ENCODE measurements around the gene SCN4A.
"Not testable (repeated sequence)": the region's sequence is repeated elsewhere in the genome, so short reads cannot be mapped to it uniquely, and the experiment has no call there.

The SCN4A gene

DNA sequence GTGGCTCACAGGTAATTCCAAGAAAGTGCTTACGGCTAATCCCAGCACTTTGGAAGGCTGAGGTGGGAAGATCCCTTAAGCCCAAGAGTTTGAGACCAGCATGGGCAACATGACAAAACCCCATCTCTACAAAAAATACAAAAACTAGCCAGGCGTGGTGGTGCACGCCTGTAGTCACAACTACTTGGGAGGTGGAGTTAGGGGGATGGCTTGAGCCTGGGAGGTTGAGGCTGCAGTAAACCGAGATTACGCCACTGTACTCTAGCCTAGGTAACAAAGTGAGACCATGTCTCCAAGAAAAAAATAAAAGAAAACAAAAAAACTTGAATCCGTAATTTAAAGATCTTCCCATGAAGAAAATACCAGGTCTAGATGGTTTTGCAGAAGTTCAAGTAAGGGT is 42.7 kb upstream of the SCN4A start:
- Histone ChIP-seq H3K27me3 (replicated peaks; ENCODE audit: control insufficient read depth, insufficient read depth, low read length) (no peaks in the 10 kb centered on the region), H3K36me3 (ENCODE audit: control insufficient read depth, insufficient read depth, low read length) (no peaks in the 10 kb centered on the region), H3K4me3 (replicated peaks; ENCODE audit: low read depth, low read length) (no peak overlapping the region; the same call in 1 of the 2 replicates)
- DNase-seq (ENCODE audit: extremely low read depth, insufficient read length), result no peak
- TF ChIP-seq, protein P1, sequence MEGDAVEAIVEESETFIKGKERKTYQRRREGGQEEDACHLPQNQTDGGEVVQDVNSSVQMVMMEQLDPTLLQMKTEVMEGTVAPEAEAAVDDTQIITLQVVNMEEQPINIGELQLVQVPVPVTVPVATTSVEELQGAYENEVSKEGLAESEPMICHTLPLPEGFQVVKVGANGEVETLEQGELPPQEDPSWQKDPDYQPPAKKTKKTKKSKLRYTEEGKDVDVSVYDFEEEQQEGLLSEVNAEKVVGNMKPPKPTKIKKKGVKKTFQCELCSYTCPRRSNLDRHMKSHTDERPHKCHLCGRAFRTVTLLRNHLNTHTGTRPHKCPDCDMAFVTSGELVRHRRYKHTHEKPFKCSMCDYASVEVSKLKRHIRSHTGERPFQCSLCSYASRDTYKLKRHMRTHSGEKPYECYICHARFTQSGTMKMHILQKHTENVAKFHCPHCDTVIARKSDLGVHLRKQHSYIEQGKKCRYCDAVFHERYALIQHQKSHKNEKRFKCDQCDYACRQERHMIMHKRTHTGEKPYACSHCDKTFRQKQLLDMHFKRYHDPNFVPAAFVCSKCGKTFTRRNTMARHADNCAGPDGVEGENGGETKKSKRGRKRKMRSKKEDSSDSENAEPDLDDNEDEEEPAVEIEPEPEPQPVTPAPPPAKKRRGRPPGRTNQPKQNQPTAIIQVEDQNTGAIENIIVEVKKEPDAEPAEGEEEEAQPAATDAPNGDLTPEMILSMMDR (IDR thresholded peaks at IDR 0.05; ENCODE audit: insufficient read depth, low read length, poor library complexity, severe bottlenecking), result no peak

DNA sequence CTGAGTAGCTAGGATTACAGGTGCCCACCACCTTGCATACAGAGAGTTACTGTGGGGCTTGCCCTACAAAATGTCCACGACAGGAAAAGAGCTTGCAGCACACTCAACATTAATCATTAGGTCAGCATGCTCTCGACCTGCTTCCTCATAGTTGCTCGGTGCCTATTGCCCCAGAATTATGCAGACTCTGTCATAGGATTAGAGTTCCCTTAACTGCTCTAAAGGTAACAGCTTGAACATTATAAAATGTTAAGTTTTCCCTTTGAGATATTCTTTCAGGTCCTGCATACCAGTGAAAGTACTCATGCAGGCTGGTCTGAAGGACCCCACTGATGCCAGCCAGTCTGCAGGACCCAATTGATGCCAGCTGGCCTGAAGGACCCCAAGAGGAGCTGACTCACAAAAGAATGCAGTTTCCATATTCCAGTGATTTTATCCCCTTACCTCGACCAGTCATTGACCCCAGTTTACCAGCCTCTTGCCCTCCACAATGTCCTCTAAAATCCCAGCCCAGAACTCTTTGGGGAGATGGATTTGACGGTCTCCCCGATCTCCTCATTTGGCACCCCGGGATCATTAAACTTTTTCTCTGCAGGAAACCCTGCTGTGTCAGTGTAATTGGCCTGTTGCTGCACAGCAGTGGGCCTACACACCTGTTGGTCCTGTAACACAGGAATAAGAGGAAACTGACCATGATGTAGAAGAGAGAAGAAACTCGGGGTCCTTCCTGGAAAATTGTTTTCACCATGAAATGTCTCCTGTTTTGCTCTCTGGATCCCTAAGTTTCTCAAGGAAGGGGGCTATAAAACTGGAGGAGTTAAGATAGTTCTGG is 37.1 kb upstream of the SCN4A start:
- TF ChIP-seq, protein P1 (IDR thresholded peaks at IDR 0.05; ENCODE audit: insufficient read depth, low read length, poor library complexity, severe bottlenecking), result no peak
- Histone ChIP-seq H3K36me3 (ENCODE audit: control insufficient read depth, insufficient read depth, low read length) (peaks cover 7% of the 10 kb centered on the region), H3K4me3 (replicated peaks; ENCODE audit: low read depth, low read length) (no peak overlapping the region), H3K27me3 (replicated peaks; ENCODE audit: control insufficient read depth, insufficient read depth, low read length) (no peaks in the 10 kb centered on the region)
- DNase-seq (ENCODE audit: extremely low read depth, insufficient read length), result no peak

DNA sequence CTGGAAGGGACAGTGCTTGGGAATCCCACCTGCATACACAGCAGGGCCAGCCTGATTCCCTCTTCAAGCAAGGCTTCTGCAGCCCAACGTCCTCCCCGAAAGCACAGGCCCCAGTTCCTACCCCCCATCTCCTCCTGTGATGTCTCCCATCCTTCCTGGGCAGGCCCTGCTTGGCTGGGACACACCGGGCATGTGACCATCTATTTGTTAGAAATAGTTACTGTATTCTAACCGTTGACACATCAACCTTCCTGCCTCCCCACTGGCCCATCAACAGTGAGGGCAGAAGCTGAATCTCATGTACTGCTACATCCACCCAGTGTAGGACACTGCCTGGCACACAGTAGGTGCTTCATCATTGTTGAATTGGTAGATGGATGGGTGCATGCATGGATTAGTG is 36.1 kb upstream of the SCN4A start:
- H3K27me3 ChIP-seq (replicated peaks; ENCODE audit: control insufficient read depth, insufficient read depth, low read length), result no peaks in the 10 kb centered on the region
- H3K36me3 ChIP-seq (ENCODE audit: control insufficient read depth, insufficient read depth, low read length), result peaks cover 15% of the 10 kb centered on the region
- DNase-seq (ENCODE audit: extremely low read depth, insufficient read length), result no peak
- TF ChIP-seq, protein P1 (IDR thresholded peaks at IDR 0.05; ENCODE audit: insufficient read depth, low read length, poor library complexity, severe bottlenecking), result no peak
- H3K4me3 ChIP-seq (replicated peaks; ENCODE audit: low read depth, low read length), result no peak overlapping the region

GRCh38 chr17:64008346-64008745 is 35.6 kb upstream of the SCN4A start:
- Histone ChIP-seq H3K36me3 (ENCODE audit: control insufficient read depth, insufficient read depth, low read length) (peaks cover 19% of the 10 kb centered on the region), H3K27me3 (replicated peaks; ENCODE audit: control insufficient read depth, insufficient read depth, low read length) (no peaks in the 10 kb centered on the region), H3K4me3 (replicated peaks; ENCODE audit: low read depth, low read length) (no peak overlapping the region)
- no peak for DNase-seq (ENCODE audit: extremely low read depth, insufficient read length)
- TF ChIP-seq, protein P1 (IDR thresholded peaks at IDR 0.05; ENCODE audit: insufficient read depth, low read length, poor library complexity, severe bottlenecking), result no peak

DNA sequence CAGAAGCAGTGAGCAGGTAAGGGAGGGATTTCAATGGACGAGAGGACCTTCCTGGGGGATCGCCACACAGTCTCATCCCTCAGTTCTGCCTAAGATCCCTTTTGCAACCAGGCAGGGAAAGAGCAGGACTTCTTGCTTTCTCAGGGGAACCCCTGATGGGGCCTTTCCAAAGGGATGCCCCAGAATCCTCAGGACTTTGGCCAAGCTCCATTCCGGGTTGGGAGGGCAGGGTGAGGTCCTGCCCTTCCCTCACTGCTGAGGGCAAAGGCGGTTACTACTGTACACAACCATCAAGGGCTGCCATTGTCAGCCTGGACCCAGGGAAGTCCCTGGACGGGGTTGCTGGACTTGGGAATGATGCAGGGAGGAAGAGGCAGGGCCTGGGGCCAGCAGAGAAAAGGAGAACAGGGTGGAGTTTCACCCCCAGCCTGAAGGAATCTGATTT is 35.1 kb upstream of the SCN4A start:
- no peak for DNase-seq (ENCODE audit: extremely low read depth, insufficient read length)
- Histone ChIP-seq H3K27me3 (replicated peaks; ENCODE audit: control insufficient read depth, insufficient read depth, low read length) (no peaks in the 10 kb centered on the region), H3K4me3 (replicated peaks; ENCODE audit: low read depth, low read length) (no peak overlapping the region), H3K36me3 (ENCODE audit: control insufficient read depth, insufficient read depth, low read length) (peaks cover 21% of the 10 kb centered on the region)
- TF ChIP-seq, protein P1 (IDR thresholded peaks at IDR 0.05; ENCODE audit: insufficient read depth, low read length, poor library complexity, severe bottlenecking), result no peak

DNA sequence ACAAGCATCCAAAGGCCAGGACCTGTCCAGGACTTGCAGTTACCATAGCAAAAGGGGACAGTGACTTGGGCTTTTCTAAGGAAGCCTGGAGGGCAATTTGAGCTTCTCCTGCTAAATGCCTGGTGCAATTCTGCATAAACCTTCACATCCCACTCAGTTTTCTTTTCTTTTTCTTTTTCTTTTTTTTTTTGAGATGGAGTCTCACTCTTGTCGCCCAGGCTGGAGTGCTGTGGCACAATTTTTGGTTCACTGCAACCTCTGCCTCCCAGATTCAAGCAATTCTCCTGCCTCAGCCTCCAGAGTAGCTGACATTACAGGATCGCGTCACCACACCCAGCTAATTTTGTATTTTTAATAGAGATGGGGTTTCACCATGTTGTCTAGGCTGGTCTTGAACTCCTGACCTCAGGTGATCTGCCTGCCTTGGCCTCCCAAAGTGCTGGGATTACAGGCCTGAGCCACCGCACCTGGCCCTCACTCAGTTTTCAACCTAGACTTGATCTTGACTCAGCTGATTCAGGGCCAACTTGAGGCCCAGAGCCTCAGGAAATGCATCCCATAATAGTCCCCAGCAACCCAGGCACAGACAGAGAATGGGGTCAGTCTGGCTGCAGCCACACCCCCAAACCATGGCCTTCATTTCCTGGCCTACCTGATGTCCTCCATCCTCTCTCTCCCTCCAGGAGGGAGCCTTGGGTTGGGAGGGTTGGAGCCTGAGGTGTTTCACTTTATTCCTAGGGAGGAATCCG is 34.5 kb upstream of the SCN4A start:
- H3K4me3 ChIP-seq (replicated peaks; ENCODE audit: low read depth, low read length); DNase-seq (ENCODE audit: extremely low read depth, insufficient read length); H3K27me3 ChIP-seq (replicated peaks; ENCODE audit: control insufficient read depth, insufficient read depth, low read length): not testable (repeated sequence)
- peaks cover 24% of the 10 kb centered on the region for H3K36me3 ChIP-seq (ENCODE audit: control insufficient read depth, insufficient read depth, low read length)
